NCI-H146 (cell line): ENCODE measurements around the gene DTNB.
A peak's percentile ranks its signal among the peaks of the same experiment; 100 is the strongest.
"Not testable (repeated sequence)": the region's sequence is repeated elsewhere in the genome, so short reads cannot be mapped to it uniquely, and the experiment has no call there.

Experiments
- DNase-seq: peaks from one replicate; lab custom pipeline; 2025; lab: John Stamatoyannopoulos, UW

Gene DTNB

DNA sequence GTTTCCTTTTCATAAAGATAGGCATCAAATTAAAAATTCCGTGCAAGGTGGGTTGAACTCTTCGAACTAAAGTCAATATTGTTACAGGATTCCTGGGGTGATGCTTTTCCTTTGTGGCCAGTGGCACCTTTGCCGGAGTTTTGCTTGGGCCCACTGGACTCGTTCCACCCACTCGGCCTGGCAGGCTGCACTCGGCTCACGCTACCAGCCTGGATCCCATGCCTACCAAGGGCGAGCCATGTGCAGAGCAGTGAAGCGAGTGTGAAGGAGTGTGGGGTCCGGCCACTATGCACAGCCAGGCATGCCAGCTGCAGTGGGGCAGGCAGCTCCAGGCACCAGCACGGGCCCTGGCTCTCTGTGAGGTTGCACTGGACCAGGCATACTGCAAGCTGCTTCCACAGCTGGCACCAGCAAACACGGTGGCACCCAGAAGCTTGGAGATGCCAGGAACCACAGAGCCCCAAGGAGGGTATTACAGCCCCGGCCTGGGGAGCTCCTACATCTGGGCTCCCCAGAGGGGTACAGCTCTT, 83.6 kb downstream of the DTNB start:
- no peak for DNase-seq

DNA sequence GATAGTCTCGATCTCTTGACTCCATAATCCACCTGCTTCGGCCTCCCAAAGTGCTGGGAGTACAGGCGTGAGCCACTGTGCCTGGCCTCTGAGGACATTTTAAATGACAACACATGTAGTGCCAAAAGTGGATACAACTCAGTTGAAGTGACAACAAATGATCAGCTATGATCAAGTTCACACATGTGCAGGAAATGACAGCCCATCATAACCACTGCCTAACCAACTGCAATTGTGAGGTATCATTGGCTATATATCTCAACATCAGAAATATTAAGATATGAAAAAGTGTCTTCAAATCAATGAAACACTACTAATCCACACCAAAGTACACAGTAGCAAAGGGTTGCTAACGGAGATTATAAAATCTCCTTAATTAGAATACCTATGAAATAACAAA, 84.8 kb downstream of the DTNB start:
- no peak for DNase-seq

DNA sequence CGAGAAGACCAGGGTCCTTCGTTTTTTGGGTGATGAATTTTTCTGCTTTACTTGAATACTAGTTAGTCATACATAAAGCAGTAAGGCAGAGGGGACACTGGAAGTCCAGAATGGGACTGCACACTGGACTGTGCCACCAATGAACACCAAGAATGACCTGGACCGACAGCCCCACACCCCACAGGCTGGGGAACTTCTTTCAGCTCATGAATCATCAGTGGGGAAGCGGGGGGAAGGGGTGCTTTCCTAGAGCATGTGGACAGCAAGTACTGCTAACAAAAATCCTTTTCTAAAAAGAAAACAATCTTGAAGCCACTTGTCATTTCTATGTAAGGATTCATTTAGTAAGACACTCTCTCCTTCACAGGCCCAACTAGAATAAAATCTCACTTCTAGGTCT, 86.0 kb downstream of the DTNB start:
- DNase-seq: no peak

DNA sequence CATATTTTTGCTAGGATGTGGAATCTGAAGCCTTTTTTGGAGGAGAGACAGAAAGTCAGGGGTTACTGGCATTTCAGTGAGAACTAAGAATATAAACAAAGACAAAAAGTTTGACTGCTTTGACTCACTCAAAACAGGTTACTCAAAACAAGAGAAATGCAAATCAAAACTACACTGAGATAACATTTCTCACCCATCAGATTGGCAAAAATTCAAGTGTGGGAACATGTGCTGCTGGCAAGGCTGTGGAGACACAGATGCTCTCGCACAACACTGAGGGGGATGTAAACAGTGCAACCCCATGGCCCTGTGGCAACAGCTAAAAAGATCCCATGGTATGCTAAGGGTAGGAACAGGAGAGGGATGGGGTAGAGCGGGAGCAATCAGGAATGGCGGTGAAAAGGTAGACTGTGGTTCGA, 86.6 kb downstream of the DTNB start:
- DNase-seq: no peak

DNA sequence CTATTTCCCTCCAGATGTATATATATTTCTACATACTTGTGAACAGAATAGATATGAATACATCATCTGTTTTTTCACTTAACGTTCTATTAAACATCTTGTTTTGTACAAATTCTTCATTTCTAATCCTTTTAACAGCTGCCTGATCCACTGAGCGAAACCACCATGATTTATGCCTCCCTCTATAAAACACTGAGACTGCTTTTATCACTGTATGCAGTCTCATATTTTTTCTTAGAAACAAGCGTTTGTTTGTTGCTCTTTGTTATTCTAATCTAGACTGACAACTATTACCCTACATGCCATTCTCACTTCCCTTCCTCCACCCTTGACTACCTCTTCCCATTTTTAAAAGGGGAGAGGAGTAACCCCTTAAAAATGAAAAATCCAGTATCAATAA, 88.2 kb downstream of the DTNB start:
- DNase-seq: no peak

DNA sequence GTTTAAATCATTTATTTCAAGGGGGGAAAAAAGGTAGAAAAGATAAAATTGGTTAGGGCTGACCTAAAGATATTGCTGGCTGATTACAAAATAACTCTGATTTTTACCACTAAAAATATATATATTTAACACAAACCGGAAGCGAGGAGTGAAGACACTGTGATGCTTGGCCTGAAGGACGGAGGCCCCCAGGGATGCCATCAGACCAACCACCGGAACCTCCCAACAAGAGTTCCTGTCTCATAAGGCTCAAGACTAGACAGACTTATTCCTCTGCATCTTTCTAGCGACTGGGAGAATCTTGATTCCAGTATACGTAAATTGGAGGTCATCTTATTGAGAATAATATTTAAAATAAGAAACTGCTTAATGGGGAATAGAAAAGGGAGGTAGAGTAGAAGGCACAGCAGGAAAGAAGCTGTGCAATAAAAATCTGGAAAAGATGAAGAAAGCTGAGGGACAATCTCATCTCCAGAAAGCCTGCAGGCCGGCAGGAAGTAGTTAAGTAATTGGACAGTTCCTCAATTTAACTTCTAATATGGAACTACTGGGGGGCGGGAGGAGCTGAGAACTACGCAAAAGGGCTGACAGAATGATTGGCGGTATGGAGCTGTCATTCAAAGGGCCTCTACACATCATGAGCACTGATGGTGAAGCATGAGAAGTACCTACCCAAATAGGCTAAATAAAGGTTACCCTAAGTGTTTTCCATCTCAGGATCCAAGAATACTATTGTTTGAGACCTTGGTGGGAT, 91.1 kb downstream of the DTNB start:
- DNase-seq: no peak

DNA sequence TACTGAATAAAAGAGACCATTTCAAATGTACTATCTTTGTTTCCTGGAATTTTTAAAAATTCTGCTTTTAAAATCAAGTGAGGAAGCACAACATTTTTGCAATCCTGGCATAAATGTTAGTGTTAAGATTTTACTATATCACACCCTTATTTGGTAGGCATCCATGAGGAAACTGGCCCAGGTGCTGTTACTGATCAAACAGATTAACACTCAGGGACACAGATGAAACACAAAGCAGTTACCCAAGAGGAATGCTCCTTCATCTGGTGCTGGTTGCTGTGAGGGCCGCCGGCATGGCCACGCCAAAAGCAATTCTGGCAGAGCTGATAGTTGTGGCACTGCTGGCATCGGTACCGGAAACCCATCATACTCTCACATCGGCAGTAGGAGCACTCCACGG, 96.8 kb downstream of the DTNB start:
- DNase-seq: no peak

DNA sequence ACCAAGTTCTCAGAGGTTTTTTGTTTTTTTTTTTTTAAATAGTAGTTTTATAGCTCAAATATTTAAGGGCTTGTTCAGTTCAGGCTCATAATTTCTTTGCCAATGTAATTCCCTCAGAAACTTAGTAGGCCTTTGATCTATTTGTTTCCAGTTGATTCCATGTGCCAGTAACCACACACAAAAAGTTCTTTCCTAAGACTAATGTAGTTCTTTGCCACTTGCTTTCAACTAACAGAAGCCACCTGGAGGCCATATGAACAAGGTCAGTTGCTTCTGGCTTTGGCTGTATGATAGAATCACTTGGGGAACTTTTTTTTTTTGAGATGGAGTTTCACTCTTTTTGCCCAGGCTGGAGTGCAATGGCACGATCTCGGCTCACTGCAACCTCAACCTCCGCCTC, 100.7 kb downstream of the DTNB start:
- no peak for DNase-seq

DNA sequence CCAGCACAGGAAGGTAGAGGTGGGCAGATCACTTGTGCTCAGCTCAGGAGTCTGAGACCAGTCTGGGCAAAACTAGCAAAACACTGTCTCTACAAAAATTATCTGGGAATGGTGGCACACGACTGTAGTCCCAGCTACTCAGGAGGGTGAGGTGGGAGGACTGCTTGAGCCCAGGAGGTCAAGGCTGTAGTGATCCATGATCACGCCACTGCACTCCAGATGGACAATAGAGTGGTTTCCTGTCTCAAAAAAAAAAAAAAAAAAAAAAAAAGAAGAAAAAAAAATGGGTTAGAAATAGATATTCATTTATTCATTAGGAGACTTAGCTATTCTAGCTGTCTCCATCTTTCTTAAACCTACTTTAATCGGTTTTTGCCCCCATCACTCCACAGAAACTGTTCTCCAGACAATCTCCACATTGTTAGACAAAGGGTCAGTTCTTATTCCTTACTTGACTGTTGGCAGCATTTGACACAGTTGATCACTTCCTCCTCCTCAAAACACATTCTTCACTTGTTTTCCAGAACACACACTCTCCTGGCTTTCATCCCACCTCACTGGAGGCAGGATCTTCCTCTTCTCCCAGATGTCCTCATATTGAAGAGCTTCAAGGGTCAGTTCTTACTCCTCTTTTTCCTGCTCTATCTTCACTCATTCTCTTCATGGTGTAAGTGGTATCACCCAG, 103.1 kb downstream of the DTNB start:
- DNase-seq: no peak

DNA sequence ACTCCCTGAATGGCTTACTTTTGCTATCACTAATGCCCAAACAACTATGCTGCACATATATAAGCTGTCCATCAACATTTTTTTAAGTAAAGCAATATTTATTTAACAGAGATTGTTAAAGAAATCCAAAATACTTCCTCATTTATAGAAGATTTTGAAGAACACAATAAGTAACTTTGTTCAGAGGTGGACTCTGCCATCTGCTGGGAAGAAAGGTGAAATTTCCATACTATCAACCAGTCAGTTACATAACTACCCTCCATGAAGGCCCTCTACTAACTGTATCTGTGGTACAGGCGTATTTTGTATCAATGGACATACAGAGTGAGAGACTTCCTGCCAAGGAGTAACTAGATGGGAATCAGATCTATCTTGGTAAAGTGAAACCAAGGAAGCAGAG, 106.0 kb downstream of the DTNB start:
- DNase-seq: peak; percentile 12

DNA sequence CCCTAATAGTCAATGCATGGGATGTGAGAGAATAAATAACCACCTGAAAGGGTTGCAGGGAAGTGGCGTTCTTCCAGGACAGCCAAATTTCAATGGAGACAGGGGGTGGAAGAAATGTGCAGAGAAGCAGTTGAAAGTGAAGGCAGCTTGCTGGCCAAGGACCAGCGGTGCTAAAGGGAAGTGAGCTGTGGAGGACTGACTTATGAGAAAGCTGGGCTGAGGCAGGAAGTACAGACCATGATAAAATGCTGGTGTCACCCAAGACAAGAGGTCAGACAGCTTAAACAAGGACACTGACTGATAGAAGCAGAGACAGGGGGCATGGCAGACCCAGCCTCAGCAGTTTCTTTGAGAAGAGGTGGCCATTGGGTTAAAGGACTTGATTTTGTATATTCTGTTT, 106.7 kb downstream of the DTNB start:
- DNase-seq: peak; percentile 13

DNA sequence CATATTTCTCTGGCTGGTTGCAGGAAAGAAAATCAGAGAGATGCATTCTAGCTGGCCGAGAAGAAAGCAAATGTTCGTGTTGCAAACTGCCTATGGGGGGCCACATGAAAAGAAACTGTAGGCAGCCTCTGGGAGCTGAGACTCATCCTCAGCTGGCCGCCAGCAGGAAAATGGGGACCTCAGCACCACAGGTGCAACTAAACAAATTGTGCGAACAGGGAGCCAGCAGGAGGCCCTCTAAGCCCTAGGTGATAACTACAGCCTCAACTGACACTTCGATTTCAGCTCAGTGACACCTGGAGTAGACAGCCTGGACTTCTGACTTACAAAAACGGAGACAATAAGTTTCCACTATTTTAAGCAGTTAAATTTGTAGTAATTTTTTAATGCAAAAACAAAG, 107.3 kb downstream of the DTNB start:
- peak; percentile 85 for DNase-seq

DNA sequence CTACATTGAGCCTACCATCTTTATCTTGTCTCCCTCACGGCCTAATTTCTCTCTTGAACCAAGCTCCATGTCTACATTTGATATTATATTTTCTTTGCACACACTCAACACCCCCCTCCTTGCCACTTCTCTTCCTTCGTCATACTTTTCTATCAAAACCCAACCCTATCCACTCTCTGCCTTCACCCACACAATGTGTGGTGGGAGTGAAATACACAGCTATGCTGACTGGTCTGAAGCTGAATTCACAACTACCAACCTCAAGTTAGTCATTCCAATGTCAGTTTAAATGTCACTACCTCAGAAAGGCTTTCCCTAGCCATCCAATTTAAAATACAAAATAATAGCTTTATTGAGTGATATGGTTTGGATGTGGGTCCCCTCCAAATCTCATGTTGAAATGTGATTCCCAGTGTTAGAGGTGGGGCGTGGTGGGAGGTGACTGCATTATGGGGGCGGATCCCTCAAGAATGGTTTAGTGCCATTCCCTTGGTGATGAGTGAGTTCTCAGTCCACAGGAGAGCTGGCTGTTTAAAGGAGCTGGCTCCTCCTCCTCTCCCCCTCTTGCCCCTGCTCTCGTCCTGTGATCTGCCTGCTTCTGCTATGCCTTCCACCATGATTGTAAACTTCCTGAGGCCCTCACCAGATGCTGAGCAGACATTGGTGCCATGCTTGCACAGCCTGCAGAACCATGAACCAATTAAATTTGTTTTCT, 112.1 kb downstream of the DTNB start:
- no peak for DNase-seq

DNA sequence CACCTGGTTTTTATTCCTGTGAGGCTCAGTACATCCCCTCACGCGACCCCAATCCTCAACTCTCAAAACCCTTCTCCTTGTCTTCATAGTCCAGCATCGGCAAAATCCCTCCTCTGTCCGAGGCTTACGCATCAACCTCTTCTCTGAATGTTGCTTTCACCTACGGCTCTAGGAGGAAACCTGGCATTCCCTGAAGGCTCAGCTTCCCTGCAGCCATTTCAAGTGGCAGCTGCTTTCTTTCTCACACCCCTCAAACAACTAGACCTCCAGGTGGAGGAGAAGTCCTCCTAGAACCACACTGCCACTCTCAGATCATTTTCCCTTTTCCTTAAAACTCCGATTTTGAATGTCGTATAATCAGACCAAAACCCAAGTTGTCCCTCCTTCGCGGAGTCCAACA, 114.2 kb downstream of the DTNB start:
- no peak for DNase-seq

DNA sequence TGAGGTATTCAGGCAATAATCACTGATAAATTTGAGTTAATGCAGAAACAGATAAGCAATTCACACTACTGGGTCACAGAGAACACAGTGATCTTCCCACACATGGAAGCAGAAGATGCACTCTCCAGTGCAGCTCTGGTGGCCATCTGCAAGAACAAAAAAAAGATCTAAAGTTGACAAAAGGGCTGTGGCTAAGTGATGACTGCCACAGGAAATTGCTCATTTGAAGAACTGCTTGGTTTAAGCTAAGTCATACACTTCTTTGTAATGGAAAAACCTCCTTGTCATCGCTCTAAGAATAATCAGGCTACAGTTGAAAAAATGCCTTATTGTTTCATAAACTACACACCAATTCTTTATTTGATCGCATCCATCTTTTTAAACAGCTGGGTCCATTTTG, 115.1 kb downstream of the DTNB start:
- peak; percentile 7 for DNase-seq

DNA sequence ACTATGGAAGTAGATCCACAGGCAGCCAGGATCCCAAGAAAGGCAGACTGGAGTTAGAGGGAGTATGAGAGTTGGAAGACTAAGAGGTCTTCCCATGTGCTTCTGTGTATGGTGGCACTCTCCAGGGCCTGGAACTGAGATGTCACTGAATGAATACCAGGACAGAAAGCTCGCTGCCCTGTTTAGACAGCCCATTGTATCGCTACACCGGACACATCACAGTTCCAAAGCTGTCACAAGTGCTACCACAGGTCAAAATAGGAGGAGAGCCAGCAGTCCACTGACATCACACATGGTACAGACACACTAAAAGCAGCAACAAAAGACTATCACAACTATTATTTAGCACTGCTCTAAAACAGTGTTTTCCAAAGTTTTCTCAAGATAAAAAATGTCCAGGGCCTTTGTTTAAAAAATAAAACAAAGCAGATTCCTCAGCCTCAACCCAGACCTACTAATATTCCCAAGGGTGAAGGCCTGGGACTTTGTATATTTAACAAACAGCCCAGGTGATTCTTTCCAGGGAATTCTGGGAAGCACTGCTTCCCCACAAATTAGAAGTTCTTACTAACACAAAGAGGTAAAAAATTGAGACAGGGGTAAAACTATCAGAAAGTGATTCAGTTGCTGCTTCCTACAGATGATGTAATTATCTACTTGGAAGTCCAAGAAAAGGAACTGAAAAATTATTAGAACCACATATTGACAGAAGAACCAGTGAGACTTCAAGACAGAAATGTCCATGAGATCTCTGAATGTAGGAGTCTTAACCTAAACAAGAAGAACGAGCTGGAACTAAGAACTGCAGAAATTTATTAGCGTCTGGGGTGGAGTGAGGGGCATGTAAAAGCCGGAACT, 116.0 kb downstream of the DTNB start:
- DNase-seq: no peak

DNA sequence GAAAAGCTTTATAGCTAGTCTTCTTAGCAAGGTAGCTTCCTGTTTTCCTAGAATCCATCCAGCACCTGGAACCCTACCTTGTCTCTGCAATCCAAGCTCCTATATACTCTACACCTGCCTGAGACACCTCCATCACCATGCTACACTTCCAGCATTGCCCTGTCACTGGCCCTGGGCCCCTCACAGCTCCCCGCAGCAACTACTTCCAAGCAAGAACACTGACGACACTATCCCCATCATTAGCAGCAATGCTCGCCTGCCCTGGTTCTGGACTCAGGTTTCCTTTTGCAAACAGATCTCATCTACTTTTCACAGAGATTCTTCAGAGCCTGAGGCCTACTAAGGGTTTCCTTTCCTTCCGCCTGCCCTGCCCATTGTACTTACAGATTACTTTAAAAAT, 121.1 kb downstream of the DTNB start:
- DNase-seq: no peak

DNA sequence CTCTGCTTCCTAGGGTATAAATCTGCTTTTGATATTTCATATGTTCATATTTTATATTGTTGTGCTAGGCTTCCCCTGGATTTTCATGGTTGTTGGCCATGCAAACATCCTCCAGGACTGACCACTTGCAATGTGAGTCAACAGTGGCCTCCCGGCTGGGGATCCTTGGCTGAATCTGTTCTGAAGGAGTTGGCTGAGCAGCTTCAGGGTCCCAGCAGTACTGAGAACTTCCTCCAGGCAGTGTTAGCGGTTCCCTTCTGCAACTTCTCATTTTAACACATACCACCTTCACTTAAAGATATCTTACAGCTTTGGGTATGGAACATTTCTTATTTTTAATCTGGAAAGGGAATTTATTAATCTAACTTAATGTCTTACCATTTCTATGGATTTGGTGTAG, 122.1 kb downstream of the DTNB start:
- no peak for DNase-seq

DNA sequence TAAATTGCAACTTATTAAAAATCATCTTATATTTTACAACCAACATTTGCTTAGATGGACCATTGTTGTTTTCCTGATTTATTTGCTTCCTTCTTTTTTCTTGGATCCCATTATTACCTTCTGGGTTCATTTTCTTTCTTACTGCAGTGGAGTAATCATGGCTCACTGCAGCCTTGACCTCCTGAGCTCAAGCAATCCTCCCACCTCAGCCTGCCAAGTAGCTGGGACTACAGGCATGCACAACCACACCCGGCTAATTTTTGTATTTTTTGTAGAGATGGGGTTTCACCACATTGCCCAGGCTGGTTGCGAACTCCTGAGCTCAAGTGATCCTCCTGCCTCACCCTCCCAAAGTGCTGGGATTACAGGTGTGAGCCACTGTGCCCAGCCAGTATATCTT, 123.8 kb downstream of the DTNB start:
- not testable (repeated sequence) for DNase-seq

DNA sequence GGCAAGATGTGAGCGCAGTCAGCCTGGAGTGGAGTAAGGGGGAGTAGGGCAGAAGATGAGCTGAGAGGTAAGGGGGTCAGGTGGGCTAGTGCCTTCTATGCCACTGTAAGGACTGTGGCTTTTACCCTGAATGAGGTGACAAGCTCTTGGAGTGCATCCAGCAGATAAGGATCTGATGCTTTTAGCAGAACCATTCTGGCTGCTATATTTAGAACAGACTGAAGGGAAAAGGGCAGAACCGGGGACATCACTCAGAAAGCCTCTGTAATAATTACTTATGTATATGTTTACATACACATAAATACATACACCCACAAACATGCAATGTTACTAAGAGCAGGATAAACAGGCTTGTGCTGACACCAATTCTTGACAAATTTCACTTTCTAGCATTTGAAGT, 124.8 kb downstream of the DTNB start:
- DNase-seq: no peak

DNA sequence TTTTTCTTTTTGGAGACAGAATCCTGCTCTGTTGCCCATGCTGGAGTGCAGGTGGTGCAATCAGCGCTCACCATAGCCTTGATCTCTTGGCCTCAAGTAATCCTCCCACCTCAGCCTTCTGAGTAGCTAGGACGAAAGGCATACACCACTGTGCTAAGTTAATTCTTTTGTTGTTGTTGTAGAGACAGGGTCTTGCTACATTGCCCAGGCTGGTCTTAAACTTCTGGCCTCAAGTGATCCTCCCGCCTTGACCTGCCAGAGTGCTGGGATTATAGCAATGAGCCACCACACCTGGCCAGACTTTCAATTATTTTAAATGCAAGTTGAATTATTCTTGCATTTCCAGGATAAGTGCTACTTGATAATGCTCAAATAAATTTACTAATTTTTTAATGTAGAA, 126.5 kb downstream of the DTNB start:
- no peak for DNase-seq

DNA sequence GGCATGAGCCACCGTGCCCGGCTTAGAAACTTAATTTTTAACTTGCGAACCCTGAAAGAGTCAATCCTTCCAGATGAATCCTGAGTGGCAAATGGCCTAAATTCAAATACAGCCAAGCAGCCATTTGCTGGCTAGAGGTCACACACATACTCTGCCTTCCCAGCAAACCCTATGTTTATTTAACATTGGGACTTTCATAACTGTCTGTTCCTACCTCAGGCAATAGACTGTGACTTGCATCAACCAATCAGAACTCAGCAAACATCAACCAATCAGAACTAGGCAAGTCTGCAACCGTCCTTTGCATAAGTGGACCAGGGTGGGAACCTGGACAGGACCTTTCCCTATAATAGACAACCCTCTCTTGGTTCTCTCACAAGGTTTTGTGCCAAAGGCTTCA, 127.5 kb downstream of the DTNB start:
- DNase-seq: no peak
